ENCODE data around the gene RND3.

GRCh38 chr2:150459281-150459680, 28.2 kb downstream of the RND3 start:
- TF ChIP-seq CTCF (conservative IDR thresholded peaks at IDR 0.05; ENCODE audit: low read length) (no peak), EZH2phosphoT487 (IDR thresholded peaks at IDR 0.05; ENCODE audit: borderline replicate concordance, low read depth, low read length) (no peak)
